Hepatocyte (in vitro differentiated cells): ENCODE results near the gene LRGUK. TPM values are rescaled to one million over a fixed set of nuclear protein-coding genes. Genes with fewer than 3 reads are reported as not detected.

Experiments used
- DNase-seq: peaks from one replicate; pipeline ENCODE4 v3.0.0-alpha.2; 2016; ENCODE audit warnings: low spot score
- H2AFZ ChIP-seq: fragments of 200-600 bp; sonication (generic); 2 replicates; pipeline ENCODE4 v1.6.0; 2016; ENCODE audit warnings: antibody characterized with exemption, mild to moderate bottlenecking
- H3K27ac ChIP-seq: fragments of 200-600 bp; sonication (generic); 2 replicates; pipeline ENCODE4 v1.5.1; 2016; ENCODE audit warnings: mild to moderate bottlenecking
- H3K27me3 ChIP-seq: fragments of 200-600 bp; sonication (generic); 2 replicates; pipeline ENCODE4 v1.6.1; 2016
- H3K36me3 ChIP-seq: fragments of 200-600 bp; sonication (generic); replicated peaks from 2 replicates; pipeline ENCODE4 v1.5.1; 2016; ENCODE audit warnings: low read depth; ENCODE audit not compliant: insufficient read depth
- H3K4me1 ChIP-seq: fragments of 200-600 bp; sonication (generic); 2 replicates; pipeline ENCODE4 v1.5.1; 2016; ENCODE audit warnings: mild to moderate bottlenecking, moderate library complexity; ENCODE audit not compliant: insufficient read depth
- H3K4me2 ChIP-seq: fragments of 200-600 bp; sonication (generic); 2 replicates; pipeline ENCODE4 v1.6.0; 2016
- H3K4me3 ChIP-seq: fragments of 200-600 bp; sonication (generic); 2 replicates; pipeline ENCODE4 v1.5.1; 2016; ENCODE audit warnings: mild to moderate bottlenecking
- H3K79me2 ChIP-seq: fragments of 200-600 bp; sonication (generic); 2 replicates; pipeline ENCODE4 v1.6.0; 2017; ENCODE audit warnings: mild to moderate bottlenecking
- H3K9me2 ChIP-seq: fragments of 200-600 bp; sonication (generic); replicated peaks from 2 replicates; pipeline ENCODE4 v1.6.0; 2017; ENCODE audit warnings: mild to moderate bottlenecking; ENCODE audit not compliant: insufficient read depth
- H3K9me3 ChIP-seq: fragments of 200-600 bp; sonication (generic); 2 replicates; pipeline ENCODE4 v1.5.1; 2016; ENCODE audit warnings: low read depth, mild to moderate bottlenecking
- H4K20me1 ChIP-seq: fragments of 200-600 bp; sonication (generic); 2 replicates; pipeline ENCODE4 v1.6.0; 2016; ENCODE audit warnings: mild to moderate bottlenecking; ENCODE audit not compliant: insufficient read depth, poor library complexity, severe bottlenecking
- EZH2 ChIP-seq: fragments of 200-600 bp; sonication (generic); IDR thresholded peaks from 2 replicates; pipeline ENCODE4 v1.6.1; 2016; ENCODE audit warnings: antibody characterized with exemption, mild to moderate bottlenecking, borderline replicate concordance
- EZH2phosphoT487 ChIP-seq: fragments of 200-600 bp; sonication (generic); IDR thresholded peaks from one replicate; pipeline ENCODE4 v1.6.1; 2018; ENCODE audit warnings: antibody characterized with exemption, mild to moderate bottlenecking, low read depth, moderate library complexity; ENCODE audit not compliant: unreplicated experiment, severe bottlenecking
- WGBS: methylation state at CpG from one replicate; pipeline ENCODE4 v1.1.6; 2016; ENCODE audit warnings: low lambda C conversion rate; ENCODE audit errors: missing lambda C conversion rate; 5-methylcytosine and 5-hydroxymethylcytosine counted together
- polyA plus RNA-seq: library from polyadenylated mRNA; unstranded; fragments of >200 nt; fragmentation: Nextera tagmentation; extraction: Ambion mirVana; gene quantifications from 2 replicates; pipeline ENCODE4 v1.2.1, GENCODE V29; 2016
- total RNA-seq: library from RNA; depleted of rRNA; stranded (reverse); fragments of >200 nt; gene quantifications from 2 replicates; pipeline ENCODE4 v1.2.3, GENCODE V29; 2014
- TF ChIP-seq, protein P1 (sequence below): fragments of 200-600 bp; sonication (generic); IDR thresholded peaks from 2 replicates; pipeline ENCODE4 v1.5.1; 2016; ENCODE audit warnings: antibody characterized with exemption, mild to moderate bottlenecking; ENCODE audit not compliant: poor library complexity

LRGUK gene
- total and polyA plus RNA-seq, 2 experiments from 2014 or later: 0.73 TPM; not detected in 1

GRCh38 chr7:134201569-134202261 lies 74.6 kb downstream of the LRGUK start:
- H3K9me3 ChIP-seq: no peaks in the 10 kb centered on the region
- no peaks in the 10 kb centered on the region for H4K20me1 ChIP-seq
- no peak overlapping the region for H3K27ac ChIP-seq
- no peaks in the 10 kb centered on the region for H3K9me2 ChIP-seq
- H3K36me3 ChIP-seq: no peaks in the 10 kb centered on the region
- TF ChIP-seq EZH2 (no peak), EZH2phosphoT487 (no peak)
- TF ChIP-seq, protein P1, sequence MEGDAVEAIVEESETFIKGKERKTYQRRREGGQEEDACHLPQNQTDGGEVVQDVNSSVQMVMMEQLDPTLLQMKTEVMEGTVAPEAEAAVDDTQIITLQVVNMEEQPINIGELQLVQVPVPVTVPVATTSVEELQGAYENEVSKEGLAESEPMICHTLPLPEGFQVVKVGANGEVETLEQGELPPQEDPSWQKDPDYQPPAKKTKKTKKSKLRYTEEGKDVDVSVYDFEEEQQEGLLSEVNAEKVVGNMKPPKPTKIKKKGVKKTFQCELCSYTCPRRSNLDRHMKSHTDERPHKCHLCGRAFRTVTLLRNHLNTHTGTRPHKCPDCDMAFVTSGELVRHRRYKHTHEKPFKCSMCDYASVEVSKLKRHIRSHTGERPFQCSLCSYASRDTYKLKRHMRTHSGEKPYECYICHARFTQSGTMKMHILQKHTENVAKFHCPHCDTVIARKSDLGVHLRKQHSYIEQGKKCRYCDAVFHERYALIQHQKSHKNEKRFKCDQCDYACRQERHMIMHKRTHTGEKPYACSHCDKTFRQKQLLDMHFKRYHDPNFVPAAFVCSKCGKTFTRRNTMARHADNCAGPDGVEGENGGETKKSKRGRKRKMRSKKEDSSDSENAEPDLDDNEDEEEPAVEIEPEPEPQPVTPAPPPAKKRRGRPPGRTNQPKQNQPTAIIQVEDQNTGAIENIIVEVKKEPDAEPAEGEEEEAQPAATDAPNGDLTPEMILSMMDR: no peak
- H3K4me2 ChIP-seq: no peak overlapping the region
- H3K4me1 ChIP-seq: no peaks in the 10 kb centered on the region
- no peak overlapping the region for H2AFZ ChIP-seq
- H3K4me3 ChIP-seq: no peak overlapping the region
- 78% methylated on average over 7 of the region's 7 CpGs for WGBS
- no peaks in the 10 kb centered on the region for H3K79me2 ChIP-seq
- H3K27me3 ChIP-seq: no peaks in the 10 kb centered on the region
- no peak for DNase-seq

DNA sequence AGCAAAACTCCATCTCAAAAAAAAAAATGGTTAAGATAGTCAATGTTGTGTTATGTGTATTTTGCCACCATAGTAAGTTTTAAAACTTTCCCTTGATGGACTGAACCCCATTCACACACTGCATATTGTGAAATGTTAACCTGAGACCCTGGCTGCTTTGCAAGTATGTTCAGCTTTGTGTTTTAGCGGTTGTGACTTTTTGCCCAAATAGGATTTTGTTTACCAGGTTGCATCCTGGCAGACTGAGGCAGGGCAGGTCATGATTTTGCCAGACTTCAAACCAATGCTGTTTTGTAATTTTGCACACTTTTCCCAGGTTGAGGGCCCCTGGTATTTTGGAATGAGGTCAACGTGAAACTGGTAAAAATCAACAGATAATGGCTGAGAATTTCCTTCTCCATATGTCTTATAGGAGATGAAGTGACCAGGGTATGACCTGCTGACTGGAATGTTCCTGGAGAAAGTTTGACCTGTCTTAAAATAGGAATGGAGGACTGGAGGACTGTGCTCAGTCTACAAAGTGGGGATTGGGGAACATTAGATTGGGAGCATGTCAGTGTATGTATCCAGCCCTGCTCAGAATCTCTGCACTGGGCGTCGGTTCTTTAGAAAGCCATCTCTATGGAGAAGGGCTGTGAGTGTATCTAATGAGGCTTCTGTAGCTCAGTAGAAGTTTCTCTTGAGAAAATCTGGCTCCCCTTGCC lies 76.2 kb downstream of the LRGUK start:
- H3K27me3 ChIP-seq: no peaks in the 10 kb centered on the region
- H3K4me2 ChIP-seq: no peak overlapping the region
- H2AFZ ChIP-seq: no peak overlapping the region
- 94% methylated on average over 4 of the region's 4 CpGs for WGBS
- H4K20me1 ChIP-seq: no peaks in the 10 kb centered on the region
- H3K9me2 ChIP-seq: no peaks in the 10 kb centered on the region
- H3K79me2 ChIP-seq: no peaks in the 10 kb centered on the region
- H3K36me3 ChIP-seq: no peaks in the 10 kb centered on the region
- DNase-seq: no peak
- TF ChIP-seq EZH2: no peak
- no peak for TF ChIP-seq EZH2phosphoT487
- TF ChIP-seq, protein P1: no peak
- no peaks in the 10 kb centered on the region for H3K4me1 ChIP-seq
- H3K9me3 ChIP-seq: no peaks in the 10 kb centered on the region
- no peak overlapping the region for H3K27ac ChIP-seq
- H3K4me3 ChIP-seq: no peak overlapping the region

DNA sequence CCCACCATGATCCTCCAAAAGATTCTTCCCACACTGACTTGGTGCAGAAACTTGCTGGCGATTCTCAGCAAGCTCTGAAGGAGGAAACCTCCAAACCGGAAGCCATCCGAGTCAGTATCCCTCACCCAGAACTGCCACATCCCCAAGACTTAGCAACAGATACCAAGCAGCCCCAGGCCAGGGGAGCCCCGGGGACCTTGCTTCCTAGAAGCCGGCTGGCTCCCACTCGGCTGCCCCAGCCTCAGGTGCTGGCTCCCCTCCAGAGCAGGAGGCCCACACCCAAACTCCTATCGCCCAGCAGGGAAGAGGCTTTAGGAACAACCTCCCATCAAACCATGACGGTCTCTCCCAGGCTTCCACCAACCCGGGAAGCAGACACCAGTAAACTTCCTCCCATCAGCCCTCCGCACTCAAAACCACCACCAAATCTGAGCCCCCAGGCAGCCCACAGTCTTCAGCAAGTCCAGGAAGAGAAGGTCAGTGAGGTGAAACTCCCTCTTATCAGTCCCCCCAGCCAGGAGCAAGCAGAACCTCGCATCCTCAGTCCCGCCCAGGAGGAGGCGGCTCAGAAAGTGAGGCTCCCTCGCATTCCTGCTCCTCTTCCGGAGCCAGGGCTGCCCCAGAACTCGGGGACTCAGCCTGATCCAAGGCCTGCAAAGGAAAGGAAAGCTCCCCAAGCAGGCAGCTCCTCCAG lies 82.3 kb downstream of the LRGUK start:
- Histone ChIP-seq H4K20me1 (no peaks in the 10 kb centered on the region), H3K9me3 (no peaks in the 10 kb centered on the region), H3K9me2 (no peaks in the 10 kb centered on the region), H3K4me2 (no peak overlapping the region), H3K27me3 (no peaks in the 10 kb centered on the region), H3K27ac (no peak overlapping the region), H2AFZ (no peak overlapping the region), H3K4me3 (no peak overlapping the region), H3K36me3 (no peaks in the 10 kb centered on the region), H3K4me1 (no peaks in the 10 kb centered on the region), H3K79me2 (no peaks in the 10 kb centered on the region)
- no peak for DNase-seq
- WGBS: 94% methylated on average over 15 of the region's 16 CpGs
- no peak for TF ChIP-seq EZH2

DNA sequence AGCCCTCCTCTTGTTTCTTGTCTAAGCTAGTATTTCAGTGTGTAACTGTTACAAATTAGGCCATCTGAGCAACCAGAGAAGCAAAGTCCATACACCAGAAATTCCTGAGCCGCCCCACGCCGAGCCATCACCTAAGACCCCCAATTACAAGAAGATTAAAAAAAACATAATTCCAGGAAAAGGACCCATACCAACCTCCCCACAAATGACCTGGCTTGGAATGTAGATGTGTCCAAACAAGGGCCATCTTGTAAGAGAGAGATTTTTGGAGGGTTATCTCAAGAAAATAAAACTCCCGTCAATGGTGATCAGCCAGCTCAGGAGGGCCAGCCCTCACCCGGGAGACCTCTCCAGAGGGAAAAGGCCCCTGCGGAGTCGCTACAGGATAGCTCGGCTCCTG lies 83.1 kb downstream of the LRGUK start:
- H3K9me2 ChIP-seq: no peaks in the 10 kb centered on the region
- H3K27me3 ChIP-seq: no peaks in the 10 kb centered on the region
- H3K4me3 ChIP-seq: no peak overlapping the region
- DNase-seq: no peak
- H3K4me2 ChIP-seq: no peak overlapping the region
- WGBS: 96% methylated on average over 8 of the region's 8 CpGs
- no peak overlapping the region for H2AFZ ChIP-seq
- no peaks in the 10 kb centered on the region for H3K36me3 ChIP-seq
- H3K9me3 ChIP-seq: no peaks in the 10 kb centered on the region
- no peaks in the 10 kb centered on the region for H4K20me1 ChIP-seq
- H3K27ac ChIP-seq: no peak overlapping the region
- no peaks in the 10 kb centered on the region for H3K4me1 ChIP-seq
- no peaks in the 10 kb centered on the region for H3K79me2 ChIP-seq
- TF ChIP-seq EZH2 (no peak), EZH2phosphoT487 (no peak)
- TF ChIP-seq, protein P1: no peak
